ENCODE measurements around the gene RFC1. TPM values are rescaled to one million over a fixed set of nuclear protein-coding genes. Genes with fewer than 3 reads are reported as not detected.
A peak's percentile ranks its signal among the peaks of the same experiment; 100 is the strongest.

RFC1 gene
- total and polyA plus RNA-seq, 2 donors (not counting 3 experiments of a cell fraction or from before 2014, with no cell fraction given): 12.9 to 57.1 TPM

DNA sequence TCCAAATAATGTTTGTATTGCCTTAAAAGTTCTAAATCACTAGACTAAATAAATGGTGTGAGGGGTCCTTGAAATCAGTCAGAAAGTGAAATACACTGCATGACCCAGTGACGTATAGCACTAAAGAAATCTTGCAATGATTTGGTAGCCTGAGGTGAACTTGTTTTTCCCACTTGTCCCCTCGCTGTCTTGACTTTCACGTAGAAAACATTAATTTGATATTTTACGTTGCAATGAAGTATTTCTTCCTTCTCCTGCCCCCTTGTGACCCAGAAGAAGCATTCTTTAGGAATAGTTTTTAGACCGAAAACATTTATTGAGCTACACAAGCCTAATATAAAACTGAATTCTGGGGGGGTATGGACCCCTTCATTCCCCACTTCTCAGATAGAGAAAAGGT is 44.3 kb upstream of the RFC1 start:
- DNase-seq (ENCODE audit: low read depth, low spot score): peak; percentile 38
- no peaks in the 10 kb centered on the region for H3K79me2 ChIP-seq (ENCODE audit: control insufficient read depth, insufficient read depth, low read length)
- POLR2A ChIA-PET: no interaction called here
- H3K36me3 ChIP-seq (ENCODE audit: control insufficient read depth in 2 of 2, extremely low read depth in 1 of 2, insufficient read depth in 2 of 2, low read length in 2 of 2): no peaks in the 10 kb centered on the region
- dilution Hi-C loops (cut with MboI; ENCODE audit: extremely low pct_ligation_motif_present, low sequenced_read_pairs): no loop called here
- no peak overlapping the region for H3K27ac ChIP-seq (ENCODE audit: insufficient read depth, low read depth, low read length)
- H3K9ac ChIP-seq (replicated peaks; ENCODE audit: extremely low read depth, insufficient read depth, low read length): no peak overlapping the region
- no peaks in the 10 kb centered on the region for H3K9me1 ChIP-seq (replicated peaks; ENCODE audit: control insufficient read depth, extremely low read depth, insufficient read depth, low read length)
- TF ChIP-seq JUN (IDR thresholded peaks at IDR 0.05; ENCODE audit: borderline replicate concordance, insufficient read depth, insufficient read length, low read depth) (no peak), FOS (IDR thresholded peaks at IDR 0.05; ENCODE audit: borderline replicate concordance, insufficient read depth, low read length) (no peak), EZH2 (IDR thresholded peaks at IDR 0.05; ENCODE audit: borderline replicate concordance, low read depth, low read length, severe bottlenecking) (no peak)
- BruUV-seq (replicated peaks): no TSS peak
- intact Hi-C loops (cut with micrococcal nuclease): no loop called here
- H3K4me3 ChIP-seq (replicated peaks in 1 of 3; ENCODE audit: insufficient read depth in 1 of 3, low read depth in 1 of 3, low read length in 3 of 3): no peak overlapping the region
- CTCF ChIA-PET: interaction anchor here (0.6 to 1.8 kb wide), 10 partner anchors 9 to 651 kb away, joined by 3 to 8 read pairs (median 3); no protein-coding TSS in a partner anchor
- H3K4me1 ChIP-seq (ENCODE audit: control insufficient read depth, extremely low read depth, insufficient read depth, low read length): no peaks in the 10 kb centered on the region
- FAIRE-seq: no peak
- no peak overlapping the region for H3K4me2 ChIP-seq (ENCODE audit: insufficient read depth, low read length)
- H3K9me3 ChIP-seq (replicated peaks; ENCODE audit: control insufficient read depth, insufficient read depth, low read length): no peaks in the 10 kb centered on the region
- H3K27me3 ChIP-seq (ENCODE audit: control insufficient read depth in 2 of 2, insufficient read depth in 2 of 2, low read length in 2 of 2): no peaks in the 10 kb centered on the region
- no peaks in the 10 kb centered on the region for H4K20me1 ChIP-seq (replicated peaks; ENCODE audit: control insufficient read depth, extremely low read depth, insufficient read depth, low read length)
- H2AFZ ChIP-seq (ENCODE audit: low read depth, low read length): no peak overlapping the region

DNA sequence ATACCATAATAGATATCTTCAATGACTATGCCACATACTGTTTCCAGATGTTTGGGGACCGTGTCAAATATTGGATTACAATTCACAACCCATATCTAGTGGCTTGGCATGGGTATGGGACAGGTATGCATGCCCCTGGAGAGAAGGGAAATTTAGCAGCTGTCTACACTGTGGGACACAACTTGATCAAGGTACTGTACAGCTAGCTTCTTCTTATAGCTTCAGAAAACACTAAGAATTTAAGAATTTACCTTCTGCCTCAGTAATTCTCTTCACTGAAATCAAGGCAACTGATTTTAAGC is 41.4 kb upstream of the RFC1 start:
- BruUV-seq (replicated peaks): no TSS peak
- POLR2A ChIA-PET: no interaction called here

More for the DNA sequence above, 41.4 kb upstream of the RFC1 start:
- DNase-seq (ENCODE audit: low read depth, low spot score): no peak
- dilution Hi-C loops (cut with MboI; ENCODE audit: extremely low pct_ligation_motif_present, low sequenced_read_pairs): no loop called here
- TF ChIP-seq FOS (IDR thresholded peaks at IDR 0.05; ENCODE audit: borderline replicate concordance, insufficient read depth, low read length): no peak
- TF ChIP-seq GATA2 (IDR thresholded peaks at IDR 0.05; ENCODE audit: insufficient read depth, insufficient read length, low read depth, low read length): no peak
- no peak for TF ChIP-seq POLR2A (IDR thresholded peaks at IDR 0.05; ENCODE audit: low read depth, low read length)
- TF ChIP-seq JUN (IDR thresholded peaks at IDR 0.05; ENCODE audit: borderline replicate concordance, insufficient read depth, insufficient read length, low read depth): no peak
- no peak for TF ChIP-seq MYC (IDR thresholded peaks at IDR 0.05; ENCODE audit: low read depth, low read length)
- TF ChIP-seq MAX (IDR thresholded peaks at IDR 0.05; ENCODE audit: insufficient read depth, insufficient read length): no peak
- TF ChIP-seq EZH2 (IDR thresholded peaks at IDR 0.05; ENCODE audit: borderline replicate concordance, low read depth, low read length, severe bottlenecking): no peak
- H2AFZ ChIP-seq (ENCODE audit: low read depth, low read length): no peak overlapping the region
- peak; percentile 38 for FAIRE-seq
- no peaks in the 10 kb centered on the region for H3K27me3 ChIP-seq (ENCODE audit: control insufficient read depth in 2 of 2, insufficient read depth in 2 of 2, low read length in 2 of 2)
- no peaks in the 10 kb centered on the region for H3K79me2 ChIP-seq (ENCODE audit: control insufficient read depth, insufficient read depth, low read length)
- CTCF ChIA-PET: interaction anchor here (1.0 to 1.6 kb wide), 4 partner anchors 8 to 85 kb away, joined by 3 to 4 read pairs (median 4); no protein-coding TSS in a partner anchor
- H3K4me2 ChIP-seq (ENCODE audit: insufficient read depth, low read length): no peak overlapping the region
- H3K4me3 ChIP-seq (replicated peaks in 1 of 3; ENCODE audit: insufficient read depth in 1 of 3, low read depth in 1 of 3, low read length in 3 of 3): no peak overlapping the region
- no peak overlapping the region for H3K27ac ChIP-seq (ENCODE audit: insufficient read depth, low read depth, low read length)
- H3K9me3 ChIP-seq (replicated peaks; ENCODE audit: control insufficient read depth, insufficient read depth, low read length): no peaks in the 10 kb centered on the region
- H3K9me1 ChIP-seq (replicated peaks; ENCODE audit: control insufficient read depth, extremely low read depth, insufficient read depth, low read length): no peaks in the 10 kb centered on the region
- intact Hi-C loops (cut with micrococcal nuclease): no loop called here
- no peaks in the 10 kb centered on the region for H3K36me3 ChIP-seq (ENCODE audit: control insufficient read depth in 2 of 2, extremely low read depth in 1 of 2, insufficient read depth in 2 of 2, low read length in 2 of 2)
- H4K20me1 ChIP-seq (replicated peaks; ENCODE audit: control insufficient read depth, extremely low read depth, insufficient read depth, low read length): no peaks in the 10 kb centered on the region
- H3K4me1 ChIP-seq (ENCODE audit: control insufficient read depth, extremely low read depth, insufficient read depth, low read length): no peaks in the 10 kb centered on the region
- H3K9ac ChIP-seq (replicated peaks; ENCODE audit: extremely low read depth, insufficient read depth, low read length): no peak overlapping the region

Measured in endothelial cell of umbilical vein (primary cell).